GM12801 (cell line): ENCODE results near the gene COX10.

Source experiments
- CTCF ChIP-seq: IDR thresholded peaks from one replicate; pipeline ENCODE4 v1.5.1; 2011; ENCODE audit warnings: control low read depth; ENCODE audit not compliant: insufficient read length; ENCODE audit errors: extremely low read depth

COX10 gene

GRCh38 chr17:14047591-14047990, 21.7 kb upstream of the COX10 start:
- no peak for TF ChIP-seq CTCF

GRCh38 chr17:14048169-14048568, 21.1 kb upstream of the COX10 start:
- no peak for TF ChIP-seq CTCF

- TF ChIP-seq CTCF = no peak
These were observed 18.7 kb upstream of the COX10 start for GRCh38 chr17:14050616-14051015.

GRCh38 chr17:14051692-14052091, 17.6 kb upstream of the COX10 start:
- TF ChIP-seq CTCF = no peak

- no peak for TF ChIP-seq CTCF
These were observed 16.3 kb upstream of the COX10 start for GRCh38 chr17:14052886-14053615.

GRCh38 chr17:14057591-14057990, 11.7 kb upstream of the COX10 start:
- TF ChIP-seq CTCF = no peak

GRCh38 chr17:14058051-14058450, 11.3 kb upstream of the COX10 start:
- no peak for TF ChIP-seq CTCF
